Left lung (tissue), 10 donors: ENCODE measurements around the gene HNRNPU. TPM values are rescaled to one million over a fixed set of nuclear protein-coding genes. Genes with fewer than 3 reads are reported as not detected.

ENCODE experiments used
- ATAC-seq: fragments of 200-7000 bp; cut with Tn5 transposase; one replicate; pipeline ENCODE4 v1.9.1; 2020; ENCODE audit warnings: moderate library complexity
- DNase-seq, 4 donors: peaks; one replicate each; pipeline ENCODE4 v3.0.0-alpha.2; 2013 to 2020
- H3K27ac ChIP-seq, 2 donors: fragments of 200-600 bp; sonication (generic) in 1 of 2; one replicate each; pipeline versions ENCODE4 v1.5.0 to v1.8.0; 2020 to 2021
- H3K27me3 ChIP-seq, 2 donors: fragments of 200-600 bp; sonication (generic) in 1 of 2; one replicate each; pipeline versions ENCODE4 v1.5.0 to v1.8.0; 2020 to 2021
- H3K36me3 ChIP-seq, 2 donors: fragments of 200-600 bp; sonication (generic) in 1 of 2; one replicate each; pipeline versions ENCODE4 v1.5.0 to v1.8.0; 2020 to 2021
- H3K4me1 ChIP-seq, 2 donors: fragments of 200-600 bp; one replicate each; pipeline ENCODE4 v1.8.0; 2021
- H3K4me3 ChIP-seq, 2 donors: fragments of 200-600 bp; sonication (generic) in 1 of 2; one replicate each; pipeline versions ENCODE4 v1.5.0 to v1.8.0; 2020 to 2021; ENCODE audit warnings: mild to moderate bottlenecking in 1 of 2
- H3K9me3 ChIP-seq, 2 donors: fragments of 200-600 bp; sonication (generic) in 1 of 2; one replicate each; pipeline versions ENCODE4 v1.5.0 to v1.8.0; 2020 to 2021
- CTCF ChIP-seq, 2 donors: fragments of 200-600 bp; sonication (generic) in 1 of 2; IDR thresholded peaks; one replicate each; pipeline versions ENCODE4 v1.5.0 to v1.8.0; 2021; ENCODE audit warnings: antibody characterized with exemption in 2 of 2
- intact Hi-C, 2 donors: fragments of 100-400 bp; cut with DNase I; formaldehyde crosslinking; loops; one replicate each; pipeline versions ENCODE4 v1.11.2 to v1.14.2; 2022
- polyA plus RNA-seq, 6 donors: library from polyadenylated mRNA; unstranded; fragments of 120-200 nt; gene quantifications; one replicate each; pipeline ENCODE4 v1.2.1, GENCODE V29; 2013; ENCODE audit not compliant: insufficient read length in 6 of 6
- total RNA-seq, 2 donors: library from RNA; stranded (reverse); fragmentation: NEBNext Ultra II Directional; extraction: Animal tissue kit (Norgen Biotek cat#: 25700); gene quantifications; one replicate each; pipeline ENCODE4 v1.2.1, GENCODE V29; 2021
- donor health status: DM: no; HTN: yes; CAD: no.
- donor health status: DM: no; HTN: no; CAD: no.

HNRNPU gene
- total and polyA plus RNA-seq, 8 donors, result 248 to 663 (median 608) TPM

GRCh38 chr1:244897476-244898254 lies 33.3 kb upstream of the HNRNPU start:
- intact Hi-C loops, result no loop called here
- Histone ChIP-seq H3K4me3 (no peak overlapping the region), H3K27ac (no peak overlapping the region), H3K9me3 (no peaks in the 10 kb centered on the region), H3K4me1 (no peaks in the 10 kb centered on the region), H3K36me3 (no peaks in the 10 kb centered on the region), H3K27me3 (no peaks in the 10 kb centered on the region)
- ATAC-seq (no peak), DNase-seq (no peak)
- TF ChIP-seq CTCF (IDR thresholded peaks at IDR 0.05), result no peak

- Histone ChIP-seq H3K27ac (no peak overlapping the region), H3K27me3 (no peaks in the 10 kb centered on the region), H3K4me1 (no peaks in the 10 kb centered on the region), H3K36me3 (no peaks in the 10 kb centered on the region), H3K4me3 (no peak overlapping the region), H3K9me3 (no peaks in the 10 kb centered on the region)
- DNase-seq (no peak), ATAC-seq (no peak)
- intact Hi-C loops, result no loop called here
- TF ChIP-seq CTCF (IDR thresholded peaks at IDR 0.05), result no peak
Observed at GRCh38 chr1:244896550-244896949, 32.2 kb upstream of the HNRNPU start.

- no peak overlapping the region for H3K4me3 ChIP-seq
- no peaks in the 10 kb centered on the region for H3K4me1 ChIP-seq
- no peaks in the 10 kb centered on the region for H3K36me3 ChIP-seq
- intact Hi-C loops, result no loop called here
- ATAC-seq (no peak), DNase-seq (no peak)
- H3K27me3 ChIP-seq, result no peaks in the 10 kb centered on the region
- H3K9me3 ChIP-seq, result no peaks in the 10 kb centered on the region
- TF ChIP-seq CTCF (IDR thresholded peaks at IDR 0.05), result no peak
- no peak overlapping the region for H3K27ac ChIP-seq
Observed at GRCh38 chr1:244893836-244894235, 29.5 kb upstream of the HNRNPU start.

- ATAC-seq (no peak), DNase-seq (no peak)
- H3K4me1 ChIP-seq, result no peaks in the 10 kb centered on the region
- no peak overlapping the region for H3K4me3 ChIP-seq
- no peak for TF ChIP-seq CTCF (IDR thresholded peaks at IDR 0.05)
- H3K27ac ChIP-seq, result no peak overlapping the region
- H3K27me3 ChIP-seq, result no peaks in the 10 kb centered on the region
- H3K9me3 ChIP-seq, result no peaks in the 10 kb centered on the region
- no peaks in the 10 kb centered on the region for H3K36me3 ChIP-seq
- intact Hi-C loops, result no loop called here
Observed at GRCh38 chr1:244887281-244887680, 22.9 kb upstream of the HNRNPU start.

- ATAC-seq, result no peak
- Histone ChIP-seq H3K4me1 (no peaks in the 10 kb centered on the region), H3K4me3 (no peak overlapping the region), H3K36me3 (no peaks in the 10 kb centered on the region), H3K9me3 (no peaks in the 10 kb centered on the region), H3K27ac (no peak overlapping the region), H3K27me3 (no peaks in the 10 kb centered on the region)
- intact Hi-C loops, result no loop called here
- DNase-seq, result no peak
- no peak for TF ChIP-seq CTCF (IDR thresholded peaks at IDR 0.05)
Observed at GRCh38 chr1:244881552-244882280, 17.4 kb upstream of the HNRNPU start.
